ENCODE measurements around the gene CHAF1A.
A peak's percentile ranks its signal among the peaks of the same experiment; 100 is the strongest.

The CHAF1A gene

GRCh38 chr19:4442819-4443146 is 40.3 kb downstream of the CHAF1A start:
- DNase-seq = no peak

- DNase-seq = no peak
Measured at GRCh38 chr19:4443188-4443587, 40.7 kb downstream of the CHAF1A start.

GRCh38 chr19:4443966-4444764 is 41.7 kb downstream of the CHAF1A start:
- DNase-seq = no peak

GRCh38 chr19:4444765-4445741 is 42.6 kb downstream of the CHAF1A start:
- no peak for DNase-seq

- no peak for DNase-seq
Measured at GRCh38 chr19:4445963-4446703, 43.7 kb downstream of the CHAF1A start.

GRCh38 chr19:4446704-4447200 is 44.3 kb downstream of the CHAF1A start:
- no peak for DNase-seq

GRCh38 chr19:4447327-4448146 is 45.1 kb downstream of the CHAF1A start:
- no peak for DNase-seq

GRCh38 chr19:4448147-4448985 is 45.9 kb downstream of the CHAF1A start:
- no peak for DNase-seq

GRCh38 chr19:4449022-4449638 is 46.7 kb downstream of the CHAF1A start:
- no peak for DNase-seq

- DNase-seq = no peak
Measured at GRCh38 chr19:4449639-4450028, 47.2 kb downstream of the CHAF1A start.

GRCh38 chr19:4452230-4452990 is 50.0 kb downstream of the CHAF1A start:
- DNase-seq = peak; percentile 50

GRCh38 chr19:4453232-4454179 is 51.1 kb downstream of the CHAF1A start:
- DNase-seq = no peak

GRCh38 chr19:4454747-4455718 is 52.6 kb downstream of the CHAF1A start:
- DNase-seq = no peak

GRCh38 chr19:4455719-4456475 is 53.5 kb downstream of the CHAF1A start:
- no peak for DNase-seq

- DNase-seq = peak; percentile 47
Measured at GRCh38 chr19:4456476-4456842, 54.0 kb downstream of the CHAF1A start.

GRCh38 chr19:4456843-4457653 is 54.6 kb downstream of the CHAF1A start:
- DNase-seq = no peak
